Lower leg skin (tissue), 4 donors: ENCODE measurements around the gene PCSK5. TPM values are rescaled to one million over a fixed set of nuclear protein-coding genes. Genes with fewer than 3 reads are reported as not detected.
"Not testable (repeated sequence)": the region's sequence is repeated elsewhere in the genome, so short reads cannot be mapped to it uniquely, and the experiment has no call there.

Experiments used
- DNase-seq, 2 donors: peaks; one replicate each; pipeline ENCODE4 v3.0.0-alpha.2; 2019; ENCODE audit warnings: low spot score in 2 of 2
- H3K4me3 ChIP-seq: fragments of 200-600 bp; sonication (generic); 2 replicates; pipeline ENCODE4 v1.5.1; 2017; ENCODE audit warnings: mild to moderate bottlenecking, low read depth; ENCODE audit not compliant: poor library complexity, severe bottlenecking
- CTCF ChIP-seq, 3 donors: fragments of 450-650 bp; IDR thresholded peaks; one replicate each; pipeline ENCODE4 v1.5.1; 2016; ENCODE audit warnings: antibody characterized with exemption in 3 of 3, mild to moderate bottlenecking in 3 of 3, moderate library complexity in 2 of 3
- POLR2A ChIP-seq, 2 donors: fragments of 450-650 bp; IDR thresholded peaks; one replicate each; pipeline ENCODE4 v1.6.1; 2016 to 2017; ENCODE audit warnings: antibody characterized with exemption in 2 of 2, mild to moderate bottlenecking in 1 of 2, moderate library complexity in 1 of 2
- WGBS, 2 donors: methylation state at CpG; one replicate each; pipeline ENCODE4 v1.1.5; 2018; 5-methylcytosine and 5-hydroxymethylcytosine counted together
- intact Hi-C: fragments of 100-400 bp; cut with DNase I; formaldehyde crosslinking; loops from one replicate; pipeline ENCODE4 v1.15.0; 2023; ENCODE audit warnings: low total_unique reads
- total RNA-seq, 4 donors: library from RNA; depleted of rRNA; stranded (reverse); fragments of >200 nt; gene quantifications; one replicate each; pipeline ENCODE4 v1.1.0, GENCODE V29; 2016

PCSK5 gene
- total RNA-seq, 4 donors from 2014 or later: 6.4 to 10.8 (median 9.7) TPM

- WGBS, 2 donors: 71 to 76% methylated on average over 1 of the region's 1 CpG
- TF ChIP-seq CTCF (IDR thresholded peaks at IDR 0.05) (no peak), POLR2A (IDR thresholded peaks at IDR 0.05) (no peak)
- intact Hi-C loops: no loop called here
- no peak overlapping the region for H3K4me3 ChIP-seq
- no peak for DNase-seq
Observed at GRCh38 chr9:75956161-75956560, 65.7 kb downstream of the PCSK5 start.

GRCh38 chr9:75957116-75957515, 66.6 kb downstream of the PCSK5 start:
- no peak overlapping the region for H3K4me3 ChIP-seq
- WGBS, 2 donors: 91 to 95% methylated on average over 3 of the region's 3 CpGs
- no peak for DNase-seq
- intact Hi-C loops: no loop called here
- TF ChIP-seq CTCF (IDR thresholded peaks at IDR 0.05) (no peak), POLR2A (IDR thresholded peaks at IDR 0.05) (no peak)

DNA sequence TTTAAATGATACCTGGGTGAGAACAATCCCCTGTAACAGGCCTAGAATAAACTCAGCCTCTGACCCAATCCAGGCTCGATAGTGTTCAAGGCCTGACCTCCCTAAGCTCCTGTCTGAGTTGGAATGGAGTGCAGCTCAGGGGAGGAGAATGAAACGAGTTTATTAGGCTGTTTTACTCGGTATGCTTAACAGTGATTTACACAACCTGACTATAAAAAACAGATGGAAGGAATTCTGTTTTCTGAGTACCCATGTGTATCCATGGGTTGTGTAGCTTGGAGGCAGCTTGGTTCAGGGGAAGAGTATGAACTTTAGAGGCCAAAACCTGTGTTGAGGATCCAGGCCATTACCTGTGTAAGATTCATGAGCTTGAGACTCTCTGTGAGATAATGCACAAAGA, 67.8 kb downstream of the PCSK5 start:
- WGBS, 2 donors: 60 to 75% methylated on average over 3 of the region's 3 CpGs
- no peak for DNase-seq
- intact Hi-C loops: no loop called here
- H3K4me3 ChIP-seq: no peak overlapping the region
- TF ChIP-seq CTCF (IDR thresholded peaks at IDR 0.05) (no peak), POLR2A (IDR thresholded peaks at IDR 0.05) (no peak)

- H3K4me3 ChIP-seq: no peak overlapping the region
- intact Hi-C loops: no loop called here
- no peak for TF ChIP-seq POLR2A (IDR thresholded peaks at IDR 0.05)
- no peak for TF ChIP-seq CTCF (IDR thresholded peaks at IDR 0.05)
- WGBS, 2 donors: 41 to 68% methylated on average over 6 of the region's 6 CpGs
- DNase-seq: no peak
Observed at GRCh38 chr9:75960551-75960950, 70.1 kb downstream of the PCSK5 start.

DNA sequence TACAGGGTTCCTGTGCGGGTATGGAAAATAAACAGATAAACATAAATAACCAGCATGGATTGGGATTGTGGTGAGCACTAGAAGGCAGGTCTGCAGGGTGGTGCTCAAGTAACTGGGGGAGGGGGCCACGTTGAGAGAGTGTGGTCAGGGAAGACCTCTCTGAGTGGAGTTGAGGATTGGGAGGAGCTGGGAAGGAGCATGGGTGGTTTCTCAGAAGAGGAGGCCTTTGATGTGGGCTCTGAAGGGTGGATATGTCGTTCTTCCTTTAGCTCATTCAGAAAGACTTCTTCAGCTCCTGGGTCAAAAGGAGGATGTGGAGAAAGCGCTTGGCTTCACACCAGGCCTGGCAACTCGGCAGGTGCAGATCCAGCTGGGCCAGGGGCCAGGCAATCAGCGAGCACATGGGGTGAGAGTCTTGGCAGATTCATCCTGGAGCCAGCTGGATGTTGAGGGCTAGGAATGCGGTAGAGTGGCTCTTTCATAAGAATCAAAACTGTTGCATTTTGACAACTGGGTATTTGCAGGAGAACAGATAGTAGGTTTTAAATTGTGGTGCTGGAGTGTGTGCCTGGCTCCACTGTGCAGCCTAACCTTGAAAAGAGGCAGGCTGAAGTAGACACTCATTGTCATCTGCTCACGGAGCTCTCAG, 71.7 kb downstream of the PCSK5 start:
- no peak overlapping the region for H3K4me3 ChIP-seq
- DNase-seq: peak in 1 of 2 donors; percentile 85
- intact Hi-C loops: no loop called here
- TF ChIP-seq POLR2A (IDR thresholded peaks at IDR 0.05): no peak
- TF ChIP-seq CTCF (IDR thresholded peaks at IDR 0.05): no peak
- WGBS, 2 donors: 37 to 47% methylated on average over 8 of the region's 8 CpGs

DNA sequence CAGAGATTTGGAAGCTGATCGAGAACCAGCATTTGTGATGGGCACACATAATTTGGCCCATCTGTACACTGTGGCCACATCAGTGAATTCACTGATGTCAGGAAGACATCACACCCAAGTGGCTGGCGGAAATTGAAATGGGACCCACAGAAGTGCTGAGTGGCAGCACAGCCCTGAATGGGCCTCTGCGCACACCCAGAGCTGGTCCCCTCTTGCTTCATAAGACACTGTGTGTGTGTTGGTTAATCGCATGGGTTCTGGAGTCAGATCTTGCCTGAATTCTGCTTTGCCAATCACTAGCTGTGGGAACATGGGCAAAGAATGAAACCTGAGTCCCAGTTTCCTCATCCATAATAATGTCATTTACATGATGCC, 72.2 kb downstream of the PCSK5 start:
- no peak overlapping the region for H3K4me3 ChIP-seq
- no peak for TF ChIP-seq CTCF (IDR thresholded peaks at IDR 0.05)
- no peak for TF ChIP-seq POLR2A (IDR thresholded peaks at IDR 0.05)
- intact Hi-C loops: no loop called here
- WGBS, 2 donors: 79 to 87% methylated on average over 4 of the region's 4 CpGs
- no peak for DNase-seq

DNA sequence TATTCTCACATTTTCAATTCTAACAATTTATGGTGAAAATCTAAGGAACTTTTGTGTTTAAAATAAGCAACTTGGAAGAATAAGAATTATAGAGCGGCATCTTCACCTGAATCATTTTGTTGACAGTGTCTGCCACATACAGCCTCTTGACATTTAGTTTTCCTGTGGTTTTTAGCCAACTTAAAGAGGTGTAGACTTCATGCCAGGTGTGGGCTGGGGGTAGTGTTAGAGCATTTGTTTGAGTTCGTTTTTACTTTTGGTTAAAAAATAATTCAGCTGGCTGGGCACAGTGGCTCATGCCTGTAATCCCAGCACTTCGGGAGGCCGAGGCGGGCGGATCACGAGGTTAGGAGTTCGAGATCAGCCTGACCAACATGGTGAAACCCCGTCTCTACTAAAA, 72.8 kb downstream of the PCSK5 start:
- intact Hi-C loops, DNase-seq: not testable (repeated sequence)
- 91 to 92% methylated on average over 9 of the region's 9 CpGs for WGBS, 2 donors

More for the DNA sequence above, 72.8 kb downstream of the PCSK5 start:
- not testable (repeated sequence) for H3K4me3 ChIP-seq
